HepG2 (cell line): ENCODE data around the gene SCARF1. TPM values are rescaled to one million over a fixed set of nuclear protein-coding genes. Genes with fewer than 3 reads are reported as not detected.

Source experiments
- ATAC-seq: fragments of 200-7000 bp; cut with Tn5 transposase; 3 replicates; pipeline ENCODE4 v1.9.1; 2020; ENCODE audit warnings: mild to moderate bottlenecking, moderate library complexity
- BruUV-seq: library from RNA; stranded (reverse); fragments of 400-500 nt; replicated peaks from 2 replicates; lab custom pipeline; 2021; lab: Mats Ljungman, UMichigan
- CTCF ChIA-PET: fragments of 300-600 bp; formaldehyde crosslinking; extraction: SDS; loops from one replicate; lab custom pipeline; 2021; ENCODE audit warnings: low total read pairs, inconsistent platforms, low intra/inter-chr PET ratio; lab: Yijun Ruan, JAX
- POLR2A ChIA-PET: fragments of 350-600 bp; sonication (Branson Sonifier 250); formaldehyde crosslinking; loops from one replicate; lab custom pipeline; 2020; ENCODE audit warnings: antibody characterized with exemption, inconsistent platforms; lab: Yijun Ruan, JAX
- DNase-seq: peaks from one replicate; pipeline ENCODE4 v3.0.0-alpha.2; 2015; ENCODE audit warnings: low spot score
- FAIRE-seq: peaks from 3 replicates; lab custom pipeline; 2011; peaks lifted over from hg19 to GRCh38; lab: Jason Lieb, UNC
- H2AFZ ChIP-seq: one replicate; pipeline ENCODE4 v1.6.1; 2011; ENCODE audit warnings: low read length, inconsistent platforms
- H3K27ac ChIP-seq: fragments of 300-600 bp; 3 replicates; pipeline ENCODE4 v1.8.0; 2011; ENCODE audit warnings: mixed run types, mild to moderate bottlenecking, mixed read lengths, low read length, inconsistent platforms; ENCODE audit not compliant: insufficient read depth; ENCODE audit errors: extremely low read length
- H3K27me3 ChIP-seq, 2 experiments: fragments of 200-600 bp in 1 of 2; 2 replicates in 1 of 2; 3 replicates in 1 of 2; pipeline versions ENCODE4 v1.6.0 to v1.8.0; 2011; ENCODE audit warnings: low read length in 2 of 2, mild to moderate bottlenecking in 2 of 2, moderate library complexity in 2 of 2, inconsistent platforms in 1 of 2; ENCODE audit not compliant: insufficient read depth in 2 of 2, control insufficient read depth in 1 of 2
- H3K36me3 ChIP-seq, 2 experiments: fragments of 200-600 bp in 1 of 2; replicated peaks in 1 of 2; 2 replicates in 1 of 2; 3 replicates in 1 of 2; pipeline versions ENCODE4 v1.5.1 to v1.8.0; 2011; ENCODE audit warnings: low read length in 2 of 2, inconsistent platforms in 1 of 2; ENCODE audit not compliant: insufficient read depth in 2 of 2, control insufficient read depth in 1 of 2
- H3K4me1 ChIP-seq: 2 replicates; pipeline ENCODE4 v1.5.1; 2012; ENCODE audit warnings: low read length, inconsistent platforms; ENCODE audit not compliant: insufficient read depth
- H3K4me2 ChIP-seq: 2 replicates; pipeline ENCODE4 v1.6.0; 2011; ENCODE audit warnings: low read depth, low read length, inconsistent platforms
- H3K4me3 ChIP-seq, 3 experiments: fragments of 200-600 bp in 1 of 3; sonication (generic), shearing (Covaris generic) in 1 of 3; replicated peaks in 1 of 3; 2 replicates each; pipeline ENCODE4 v1.5.1; 2011 to 2016; ENCODE audit warnings: low read length in 3 of 3, inconsistent platforms in 2 of 3, low read depth in 2 of 3, mild to moderate bottlenecking in 2 of 3, control low read depth in 1 of 3, mixed read lengths in 1 of 3; ENCODE audit not compliant: insufficient read depth in 1 of 3
- H3K79me2 ChIP-seq: one replicate; pipeline ENCODE4 v1.6.1; 2011; ENCODE audit warnings: low read length, inconsistent platforms; ENCODE audit not compliant: insufficient read depth
- H3K9ac ChIP-seq: 2 replicates; pipeline ENCODE4 v1.6.0; 2011; ENCODE audit warnings: mild to moderate bottlenecking, low read depth, low read length, inconsistent platforms; ENCODE audit not compliant: insufficient read depth
- H3K9me3 ChIP-seq: 2 replicates; pipeline ENCODE4 v1.5.1; 2012; ENCODE audit warnings: mild to moderate bottlenecking, low read length
- H4K20me1 ChIP-seq: 2 replicates; pipeline ENCODE4 v1.6.0; 2011; ENCODE audit warnings: inconsistent platforms, mild to moderate bottlenecking, low read length, moderate library complexity; ENCODE audit not compliant: insufficient read depth
- ARNT2 ChIP-seq: sonication (generic); formaldehyde crosslinking; IDR thresholded peaks from 2 replicates; pipeline ENCODE4 v1.8.0; 2022; ENCODE audit warnings: mild to moderate bottlenecking, low read depth, missing genetic modification reagents, moderate library complexity
- ARNTL ChIP-seq: sonication (generic); formaldehyde crosslinking; IDR thresholded peaks from 2 replicates; pipeline ENCODE4 v1.4.0; 2020; ENCODE audit warnings: mild to moderate bottlenecking, missing genetic modification reagents
- GRHL1 ChIP-seq: sonication (generic); formaldehyde crosslinking; conservative IDR thresholded peaks from 2 replicates; pipeline ENCODE4 v1.8.0; 2022; ENCODE audit warnings: missing genetic modification reagents
- HNRNPL ChIP-seq: fragments of 200-400 bp; formaldehyde crosslinking; IDR thresholded peaks from 2 replicates; pipeline ENCODE4 v1.6.1; 2017; ENCODE audit warnings: mild to moderate bottlenecking, low read depth, low read length
- RNF2 ChIP-seq: fragments of 450-650 bp; conservative IDR thresholded peaks from 2 replicates; pipeline ENCODE4 v1.6.1; 2016; ENCODE audit warnings: low read depth
- ZBTB38 ChIP-seq: sonication (generic); formaldehyde crosslinking; IDR thresholded peaks from 2 replicates; pipeline ENCODE4 v1.5.1; 2020; ENCODE audit warnings: mild to moderate bottlenecking, missing genetic modification reagents
- ZFP91 ChIP-seq: sonication (generic); formaldehyde crosslinking; IDR thresholded peaks from 2 replicates; pipeline ENCODE4 v1.9.0; 2022; ENCODE audit warnings: missing genetic modification reagents, mild to moderate bottlenecking, borderline replicate concordance
- ZNF567 ChIP-seq: sonication (generic); formaldehyde crosslinking; IDR thresholded peaks from 2 replicates; pipeline ENCODE4 v1.8.1; 2023; ENCODE audit warnings: mild to moderate bottlenecking, missing genetic modification reagents, borderline replicate concordance
- WGBS: methylation state at CpG from one replicate; pipeline ENCODE4 v1.1.6; 2017; ENCODE audit warnings: low lambda C conversion rate; 5-methylcytosine and 5-hydroxymethylcytosine counted together
- in situ Hi-C: cut with HindIII; loops from 2 replicates; pipeline ENCODE4 v1.10.0; 2017; ENCODE audit warnings: low pct_unique_long_range_greater_than_20kb; ENCODE audit not compliant: extremely low pct_ligation_motif_present
- intact Hi-C: fragments of 100-400 bp; cut with micrococcal nuclease; formaldehyde crosslinking; loops from one replicate; pipeline ENCODE4 v1.10.0; 2022; ENCODE audit not compliant: unreplicated experiment
- polyA plus RNA-seq, 8 experiments: library from polyadenylated mRNA; depleted of rRNA in 3 of 8; stranded (reverse) in 7 of 8; unstranded in 1 of 8; fragments of >200 nt; fragmentation: Illumina TruSeq in 4 of 8; extraction: Trizol in 4 of 8; gene quantifications; 2 replicates each; pipeline versions ENCODE4 v1.2.1 to v1.2.3, GENCODE V29; 2011 to 2016; ENCODE audit warnings: low read depth in 4 of 8, missing spikeins in 1 of 8, mixed read lengths in 1 of 8; ENCODE audit not compliant: insufficient read depth in 1 of 8
- total RNA-seq, 5 experiments: library from RNA; depleted of rRNA; stranded (reverse); fragments of >200 nt; fragmentation: Illumina TruSeq; extraction: Trizol; gene quantifications; 2 replicates each; pipeline ENCODE4 v1.2.3, GENCODE V29; 2016; ENCODE audit warnings: low read depth in 1 of 5

Gene SCARF1
- total and polyA plus RNA-seq, 2 of the 13 experiments (the other 11 are each of a cell fraction or from before 2014, with no cell fraction given): 0.24 to 0.71 TPM

GRCh38 chr17:1643999-1644492, 1.5 kb downstream of the SCARF1 start:
- ChIA-PET CTCF (no interaction called here), POLR2A (interaction anchor here (1.0 to 1.7 kb wide), 2 partner anchors 46 to 72 kb away, joined by 3 to 4 read pairs; no protein-coding TSS in a partner anchor)
- Histone ChIP-seq H2AFZ (no peak overlapping the region), H3K4me1 (peaks cover 70% of the 10 kb centered on the region), H3K4me3 (peak overlapping the region; percentile 50 to 76 (median 51); a peak in 5 of 6 replicates), H4K20me1 (no peaks in the 10 kb centered on the region), H3K27me3 (peaks cover 1 to 23% of the 10 kb centered on the region in 2 experiments; a peak in 3 of 5 replicates), H3K27ac (no peak overlapping the region), H3K79me2 (no peaks in the 10 kb centered on the region), H3K36me3 (no peaks in the 10 kb centered on the region), H3K9me3 (no peaks in the 10 kb centered on the region), H3K9ac (peak overlapping the region; percentile 43), H3K4me2 (peak overlapping the region; percentile 79)
- FAIRE-seq (no peak), ATAC-seq (no peak), DNase-seq (no peak)
- WGBS: 73% methylated on average over 6 of the region's 13 CpGs
- 0 out of 2 replicates have a peak, but pooled peaks have one; percentile 14 for TF ChIP-seq HNRNPL
- 0 out of 2 replicates have a peak, but pooled peaks have one; percentile 20 for TF ChIP-seq ZFP91 (CRISPR knock-in tag)
- 0 out of 2 replicates have a peak, but pooled peaks have one; percentile 8 for TF ChIP-seq ZBTB38
- 0 out of 2 replicates have a peak, but pooled peaks have one; percentile 17 for TF ChIP-seq ARNT2
- TF ChIP-seq ARNTL (CRISPR knock-in tag): 0 out of 2 replicates have a peak, but pooled peaks have one; percentile 15
- no peak for TF ChIP-seq RNF2
- no peak for TF ChIP-seq GRHL1 (CRISPR knock-in tag)
- no peak for TF ChIP-seq ZNF567
- BruUV-seq: no TSS peak
- intact Hi-C loops: no loop called here
- in situ Hi-C loops: no loop called here
